CD4-positive, alpha-beta T cell (primary cell): Measurements from ENCODE around the gene ZFYVE27. TPM values are rescaled to one million over a fixed set of nuclear protein-coding genes. Genes with fewer than 3 reads are reported as not detected.
A peak's percentile ranks its signal among the peaks of the same experiment; 100 is the strongest.

Experiments
- ATAC-seq: fragments of 200-7000 bp; cut with Tn5 transposase; one replicate; pipeline ENCODE4 v1.10.0; 2022; ENCODE audit warnings: mild to moderate bottlenecking; ENCODE audit not compliant: poor library complexity
- CTCF ChIA-PET: fragments of 350-600 bp; sonication (Branson Sonifier 250); formaldehyde crosslinking; loops from one replicate; lab custom pipeline; 2021; ENCODE audit warnings: antibody characterized with exemption, inconsistent platforms; lab: Charles Lee
- POLR2A ChIA-PET: fragments of 350-600 bp; sonication (Branson Sonifier 250); formaldehyde crosslinking; loops from one replicate; lab custom pipeline; 2021; ENCODE audit warnings: antibody characterized with exemption, inconsistent platforms; lab: Charles Lee
- DNase-seq, 14 experiments: peaks; one replicate each; pipeline ENCODE4 v3.0.0-alpha.2; 2013 to 2020; ENCODE audit warnings: mixed read lengths in 2 of 14
- H3K27ac ChIP-seq, 2 donors: one replicate each; pipeline versions ENCODE4 v1.5.1 to v1.7.0; 2013; ENCODE audit warnings: low read length in 2 of 2, low read depth in 1 of 2, mild to moderate bottlenecking in 1 of 2
- H3K27me3 ChIP-seq, 2 experiments: 1 replicate in 1 of 2; 2 replicates in 1 of 2; pipeline versions ENCODE4 v1.6.1 to v1.7.0; 2013; ENCODE audit warnings: low read length in 2 of 2, control low read depth in 1 of 2, mild to moderate bottlenecking in 1 of 2, moderate library complexity in 1 of 2; ENCODE audit not compliant: insufficient read depth in 2 of 2, control insufficient read depth in 1 of 2
- H3K36me3 ChIP-seq: one replicate; pipeline ENCODE4 v1.6.1; 2013; ENCODE audit warnings: low read length, control low read depth; ENCODE audit not compliant: insufficient read depth
- H3K4me1 ChIP-seq: one replicate; pipeline ENCODE4 v1.6.1; 2013; ENCODE audit warnings: low read length, control low read depth; ENCODE audit not compliant: insufficient read depth
- H3K4me3 ChIP-seq: one replicate; pipeline ENCODE4 v1.5.1; 2013; ENCODE audit warnings: mild to moderate bottlenecking, low read length, moderate library complexity
- H3K9me3 ChIP-seq, 2 experiments: 1 replicate in 1 of 2; 2 replicates in 1 of 2; pipeline versions ENCODE4 v1.6.1 to v1.7.0; 2013; ENCODE audit warnings: low read length in 2 of 2, mild to moderate bottlenecking in 2 of 2, control low read depth in 1 of 2, moderate library complexity in 1 of 2; ENCODE audit not compliant: control insufficient read depth in 1 of 2, insufficient read depth in 1 of 2
- H3K27ac Mint-ChIP-seq: one replicate; pipeline ENCODE4 v1.8.0; 2020; ENCODE audit warnings: mixed read lengths
- H3K27me3 Mint-ChIP-seq: one replicate; pipeline ENCODE4 v1.8.0; 2021; ENCODE audit warnings: mixed read lengths
- H3K36me3 Mint-ChIP-seq: one replicate; pipeline ENCODE4 v1.8.0; 2021; ENCODE audit warnings: low read depth, mixed read lengths
- H3K4me1 Mint-ChIP-seq: one replicate; pipeline ENCODE4 v1.8.0; 2021; ENCODE audit warnings: low read depth, mixed read lengths
- H3K4me3 Mint-ChIP-seq: one replicate; pipeline ENCODE4 v1.8.0; 2020; ENCODE audit warnings: mild to moderate bottlenecking, mixed read lengths
- H3K9me3 Mint-ChIP-seq: one replicate; pipeline ENCODE4 v1.8.0; 2020; ENCODE audit warnings: mixed read lengths
- intact Hi-C, 2 experiments: fragments of 100-400 bp; cut with DNase I in 1 of 2; cut with micrococcal nuclease in 1 of 2; formaldehyde crosslinking; loops; one replicate each; pipeline versions ENCODE4 v1.15.1 to v1.9.0; 2023 to 2025; cut with DNase I, micrococcal nuclease
- total RNA-seq, 174 experiments: library from RNA in 2 of 174; stranded (reverse) in 2 of 174; gene quantifications; one replicate each; pipeline ENCODE4 v1.2.3 and lab custom pipeline; 2021 to 2026
- TF ChIP-seq, protein P1 (sequence below): fragments of 200-600 bp; IDR thresholded peaks from one replicate; pipeline ENCODE4 v1.8.0; 2022; ENCODE audit warnings: antibody characterized with exemption, mild to moderate bottlenecking

ZFYVE27 gene
- total RNA-seq, 2 experiments from 2014 or later: 58.4 to 60.6 TPM

DNA sequence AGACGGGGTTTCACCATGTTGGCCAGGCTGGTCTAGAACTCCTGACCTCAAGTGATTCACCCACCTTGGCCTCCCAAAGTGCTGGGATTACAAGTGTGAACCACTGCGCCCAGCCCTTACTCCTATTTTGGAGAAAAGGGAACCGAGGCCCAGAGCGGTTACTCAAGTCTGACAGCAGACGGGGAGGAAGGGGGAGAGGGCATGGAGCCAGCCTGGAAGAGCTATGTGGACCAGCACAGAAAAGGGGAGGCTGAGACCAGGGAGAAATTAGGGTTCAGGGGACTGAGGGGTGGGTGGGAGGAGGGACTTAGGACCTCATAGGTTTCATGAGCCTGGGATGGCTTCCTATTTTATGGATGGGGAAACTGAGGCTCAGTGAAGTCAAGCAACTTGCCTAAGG is 33.3 kb downstream of the ZFYVE27 start:
- no peak overlapping the region for H3K4me3 Mint-ChIP-seq
- TF ChIP-seq, protein P1, sequence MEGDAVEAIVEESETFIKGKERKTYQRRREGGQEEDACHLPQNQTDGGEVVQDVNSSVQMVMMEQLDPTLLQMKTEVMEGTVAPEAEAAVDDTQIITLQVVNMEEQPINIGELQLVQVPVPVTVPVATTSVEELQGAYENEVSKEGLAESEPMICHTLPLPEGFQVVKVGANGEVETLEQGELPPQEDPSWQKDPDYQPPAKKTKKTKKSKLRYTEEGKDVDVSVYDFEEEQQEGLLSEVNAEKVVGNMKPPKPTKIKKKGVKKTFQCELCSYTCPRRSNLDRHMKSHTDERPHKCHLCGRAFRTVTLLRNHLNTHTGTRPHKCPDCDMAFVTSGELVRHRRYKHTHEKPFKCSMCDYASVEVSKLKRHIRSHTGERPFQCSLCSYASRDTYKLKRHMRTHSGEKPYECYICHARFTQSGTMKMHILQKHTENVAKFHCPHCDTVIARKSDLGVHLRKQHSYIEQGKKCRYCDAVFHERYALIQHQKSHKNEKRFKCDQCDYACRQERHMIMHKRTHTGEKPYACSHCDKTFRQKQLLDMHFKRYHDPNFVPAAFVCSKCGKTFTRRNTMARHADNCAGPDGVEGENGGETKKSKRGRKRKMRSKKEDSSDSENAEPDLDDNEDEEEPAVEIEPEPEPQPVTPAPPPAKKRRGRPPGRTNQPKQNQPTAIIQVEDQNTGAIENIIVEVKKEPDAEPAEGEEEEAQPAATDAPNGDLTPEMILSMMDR: no peak

DNA sequence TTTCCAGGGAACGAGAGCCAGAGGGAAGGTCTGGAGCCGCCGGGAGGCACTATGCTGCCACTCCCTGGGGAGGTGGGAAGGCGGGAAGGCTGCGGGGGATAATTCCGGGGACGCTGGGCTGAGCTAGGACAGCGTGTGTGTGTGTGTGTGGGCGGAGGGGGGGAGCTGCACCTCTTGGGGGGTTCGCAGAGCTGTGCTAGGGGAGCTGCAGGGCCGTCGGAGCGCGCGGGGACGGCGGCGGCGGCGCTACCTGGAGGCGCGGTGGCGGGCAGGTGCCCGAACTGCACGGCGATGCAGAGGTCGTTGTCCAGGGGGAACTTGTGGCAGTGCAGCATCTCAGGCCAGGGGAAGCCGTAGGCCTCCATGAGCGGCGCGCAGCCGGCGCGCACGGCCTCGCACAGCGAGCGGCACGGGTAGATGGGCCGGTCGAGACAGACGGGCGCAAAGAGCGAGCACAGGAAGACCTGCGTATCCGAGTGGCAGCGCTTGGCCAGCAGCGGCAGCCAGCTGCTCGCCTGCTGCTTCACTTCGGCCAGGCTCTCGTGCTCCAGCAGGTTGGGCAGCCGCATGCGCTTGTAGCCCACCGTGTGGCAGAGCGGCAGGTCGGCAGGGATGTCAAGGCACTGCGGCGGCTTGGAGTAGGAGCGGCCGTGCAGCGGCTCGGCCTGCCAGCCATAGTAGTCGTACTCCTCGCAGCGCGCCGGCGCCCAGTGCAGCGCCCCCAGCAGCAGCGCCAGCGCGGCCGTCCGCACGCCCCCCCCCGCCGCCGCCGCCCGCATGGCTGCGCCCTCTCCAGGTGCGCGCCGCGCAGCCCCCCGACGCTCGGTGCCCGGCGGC is 34.3 kb downstream of the ZFYVE27 start:
- ChIA-PET CTCF (no interaction called here), POLR2A (interaction anchor here (1.4 kb wide), 1 partner anchor 79 kb away, joined by 3 read pairs; the partner anchor contains the start of gene GOLGA7B)
- TF ChIP-seq, protein P1: no peak
- Histone ChIP-seq H3K27me3 (peaks cover 25 to 30% of the 10 kb centered on the region in 2 experiments), H3K27ac (no peak overlapping the region), H3K9me3 (no peaks in the 10 kb centered on the region), H3K4me3 (peak overlapping the region; percentile 24), H3K4me1 (peaks cover 11% of the 10 kb centered on the region), H3K36me3 (no peaks in the 10 kb centered on the region)
- no peaks in the 10 kb centered on the region for H3K36me3 Mint-ChIP-seq
- H3K4me1 Mint-ChIP-seq: peaks cover 13% of the 10 kb centered on the region
- intact Hi-C loops: no loop called here
- H3K4me3 Mint-ChIP-seq: peak overlapping the region; percentile 25
- H3K27me3 Mint-ChIP-seq: peaks cover 50% of the 10 kb centered on the region
- ATAC-seq (no peak), DNase-seq (peak in 1 of 14 experiments; percentile 21)
- no peak overlapping the region for H3K27ac Mint-ChIP-seq
- no peaks in the 10 kb centered on the region for H3K9me3 Mint-ChIP-seq

More for the DNA sequence above, 33.3 kb downstream of the ZFYVE27 start:
- Mint-ChIP-seq H3K9me3 (no peaks in the 10 kb centered on the region), H3K27me3 (peaks cover 50% of the 10 kb centered on the region), H3K4me1 (peaks cover 13% of the 10 kb centered on the region), H3K27ac (no peak overlapping the region), H3K36me3 (no peaks in the 10 kb centered on the region)
- intact Hi-C loops: no loop called here
- H3K9me3 ChIP-seq: no peaks in the 10 kb centered on the region
- CTCF ChIA-PET: no interaction called here
- POLR2A ChIA-PET: no interaction called here
- H3K4me3 ChIP-seq: no peak overlapping the region
- ATAC-seq (no peak), DNase-seq (no peak)
- no peaks in the 10 kb centered on the region for H3K36me3 ChIP-seq
- H3K27me3 ChIP-seq: peaks cover 25 to 30% of the 10 kb centered on the region in 2 experiments
- peaks cover 11% of the 10 kb centered on the region for H3K4me1 ChIP-seq
- no peak overlapping the region for H3K27ac ChIP-seq

DNA sequence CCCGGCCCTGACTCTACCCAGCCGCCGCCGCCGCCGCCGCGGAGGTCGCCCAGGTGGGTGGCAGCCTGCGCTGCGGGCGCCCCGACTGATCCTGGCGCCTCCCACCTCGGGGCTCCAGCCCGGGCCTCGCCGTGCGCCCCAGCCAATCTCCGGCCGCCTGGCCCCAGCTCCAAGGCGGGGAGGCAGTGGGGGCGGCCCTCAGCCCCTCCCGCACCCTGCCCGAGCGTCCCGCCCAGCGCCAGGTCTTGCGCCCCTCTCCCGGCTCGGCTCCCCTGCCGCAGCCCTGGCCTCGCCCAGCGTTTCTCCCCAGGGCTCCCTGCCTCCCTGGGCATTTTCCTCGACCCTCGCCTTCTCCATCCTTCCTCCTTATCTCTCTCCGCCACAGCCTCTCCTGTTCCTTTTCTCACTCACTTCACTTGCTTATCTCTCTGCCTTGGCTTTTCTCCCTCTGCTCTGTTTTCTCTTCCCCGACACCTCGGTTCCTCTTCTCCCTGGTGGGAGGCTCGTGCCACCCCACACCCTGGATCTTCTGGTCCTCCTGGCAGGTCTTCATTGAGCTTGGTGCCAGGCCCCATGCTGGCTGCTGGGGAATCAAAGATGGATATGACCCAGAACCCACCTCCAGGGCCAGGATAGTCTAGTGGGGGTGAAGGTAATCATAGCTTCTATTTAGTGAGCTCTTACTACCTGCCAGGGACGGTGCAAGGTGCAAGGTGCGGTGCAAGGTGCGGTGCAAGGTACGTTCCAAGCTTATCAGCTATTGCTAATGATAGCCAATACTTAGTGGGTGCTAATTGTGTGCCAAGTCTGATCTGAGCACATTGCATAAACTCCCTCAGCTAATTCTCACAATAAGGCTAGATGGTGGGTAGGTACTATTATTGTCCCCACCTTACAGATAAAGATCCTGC is 35.2 kb downstream of the ZFYVE27 start, which contains the start of gene SFRP5:
TSS of gene SFRP5 (minus strand) at position 87 of the 911 bp plus-strand sequence. CDS start 166 bp downstream, outside the sequence.
- Histone ChIP-seq H3K9me3 (no peaks in the 10 kb centered on the region), H3K4me1 (peaks cover 11% of the 10 kb centered on the region), H3K27ac (no peak within 1 kb of the TSS), H3K36me3 (no peaks in the 10 kb centered on the region), H3K27me3 (peaks cover 25 to 30% of the 10 kb centered on the region in 2 experiments), H3K4me3 (peak within 1 kb of the TSS; percentile 24)
- no peak for ATAC-seq
- H3K27ac Mint-ChIP-seq: no peak within 1 kb of the TSS
- H3K36me3 Mint-ChIP-seq: no peaks in the 10 kb centered on the region
- H3K9me3 Mint-ChIP-seq: no peaks in the 10 kb centered on the region
- peaks cover 13% of the 10 kb centered on the region for H3K4me1 Mint-ChIP-seq
- DNase-seq: no peak
- peak within 1 kb of the TSS; percentile 52 for H3K4me3 Mint-ChIP-seq
- ChIA-PET POLR2A (interaction anchor here (1.4 kb wide), 1 partner anchor 78 kb away, joined by 3 read pairs; the partner anchor contains the start of gene GOLGA7B), CTCF (no interaction called here)
- peaks cover 50% of the 10 kb centered on the region for H3K27me3 Mint-ChIP-seq
- intact Hi-C loops: no loop called here
- TF ChIP-seq, protein P1: no peak
